HepG2 (cell line): ENCODE results near the gene ERF. TPM values are rescaled to one million over a fixed set of nuclear protein-coding genes. Genes with fewer than 3 reads are reported as not detected.

Source experiments
- BCL6 ChIP-seq: IDR thresholded peaks from 2 replicates; pipeline ENCODE4 v1.6.1; 2016; ENCODE audit warnings: missing genetic modification reagents, missing compliant biosample characterization
- HMG20A ChIP-seq: IDR thresholded peaks from 2 replicates; pipeline ENCODE4 v1.6.1; 2016; ENCODE audit warnings: borderline replicate concordance
- IKZF4 ChIP-seq: sonication (generic); formaldehyde crosslinking; IDR thresholded peaks from 2 replicates; pipeline ENCODE4 v1.5.1; 2020; ENCODE audit warnings: borderline replicate concordance, mild to moderate bottlenecking, low read depth, missing genetic modification reagents; ENCODE audit errors: not compliant biosample characterization
- KDM2A ChIP-seq: sonication (generic); formaldehyde crosslinking; IDR thresholded peaks from 2 replicates; pipeline ENCODE4 v1.4.0; 2020; ENCODE audit warnings: low read depth, missing genetic modification reagents, borderline replicate concordance
- NFKBIZ ChIP-seq: IDR thresholded peaks from 2 replicates; pipeline ENCODE4 v1.6.1; 2018; ENCODE audit warnings: missing genetic modification reagents, missing compliant biosample characterization
- NFYB ChIP-seq: sonication (generic); formaldehyde crosslinking; IDR thresholded peaks from 2 replicates; pipeline ENCODE4 v1.4.0; 2020; ENCODE audit warnings: missing genetic modification reagents
- polyA plus RNA-seq, 8 experiments: library from polyadenylated mRNA; depleted of rRNA in 3 of 8; stranded (reverse) in 7 of 8; unstranded in 1 of 8; fragments of >200 nt; fragmentation: Illumina TruSeq in 4 of 8; extraction: Trizol in 4 of 8; gene quantifications; 2 replicates each; pipeline versions ENCODE4 v1.2.1 to v1.2.3, GENCODE V29; 2011 to 2016; ENCODE audit warnings: low read depth in 4 of 8, missing spikeins in 1 of 8, mixed read lengths in 1 of 8; ENCODE audit not compliant: insufficient read depth in 1 of 8
- total RNA-seq, 5 experiments: library from RNA; depleted of rRNA; stranded (reverse); fragments of >200 nt; fragmentation: Illumina TruSeq; extraction: Trizol; gene quantifications; 2 replicates each; pipeline ENCODE4 v1.2.3, GENCODE V29; 2016; ENCODE audit warnings: low read depth in 1 of 5
- TF ChIP-seq, protein P1 (sequence below): IDR thresholded peaks from 2 replicates; pipeline ENCODE4 v1.6.1; 2016; ENCODE audit warnings: missing genetic modification reagents, missing compliant biosample characterization
- TF ChIP-seq, protein P2 (sequence below): sonication (generic); formaldehyde crosslinking; IDR thresholded peaks from 2 replicates; pipeline ENCODE4 v1.4.0; 2020; ENCODE audit warnings: missing genetic modification reagents
- TF ChIP-seq, protein P3 (sequence below): IDR thresholded peaks from 2 replicates; pipeline ENCODE4 v1.6.1; 2016; ENCODE audit warnings: missing compliant biosample characterization, missing genetic modification reagents, borderline replicate concordance
- TF ChIP-seq, protein P4 (sequence below): sonication (generic); formaldehyde crosslinking; IDR thresholded peaks from 2 replicates; pipeline ENCODE4 v1.4.0; 2020; ENCODE audit warnings: missing genetic modification reagents
- TF ChIP-seq, protein P5 (sequence below): sonication (generic); formaldehyde crosslinking; IDR thresholded peaks from 2 replicates; pipeline ENCODE4 v1.5.0; 2020; ENCODE audit warnings: missing genetic modification reagents
- TF ChIP-seq, protein P6 (sequence below): sonication (generic); formaldehyde crosslinking; IDR thresholded peaks from 2 replicates; pipeline ENCODE4 v1.9.0; 2022; ENCODE audit warnings: missing genetic modification reagents, mild to moderate bottlenecking, borderline replicate concordance
- TF ChIP-seq, protein P7 (sequence below): sonication (generic); formaldehyde crosslinking; IDR thresholded peaks from 2 replicates; pipeline ENCODE4 v1.8.1; 2023; ENCODE audit warnings: mild to moderate bottlenecking, missing genetic modification reagents
- TF ChIP-seq, protein P8 (sequence below): IDR thresholded peaks from 2 replicates; pipeline ENCODE4 v1.6.1; 2016; ENCODE audit warnings: low read depth, borderline replicate concordance

Gene ERF
- total and polyA plus RNA-seq, 2 of the 13 experiments (the other 11 are each of a cell fraction or from before 2014, with no cell fraction given): 67.1 to 69.9 TPM

DNA sequence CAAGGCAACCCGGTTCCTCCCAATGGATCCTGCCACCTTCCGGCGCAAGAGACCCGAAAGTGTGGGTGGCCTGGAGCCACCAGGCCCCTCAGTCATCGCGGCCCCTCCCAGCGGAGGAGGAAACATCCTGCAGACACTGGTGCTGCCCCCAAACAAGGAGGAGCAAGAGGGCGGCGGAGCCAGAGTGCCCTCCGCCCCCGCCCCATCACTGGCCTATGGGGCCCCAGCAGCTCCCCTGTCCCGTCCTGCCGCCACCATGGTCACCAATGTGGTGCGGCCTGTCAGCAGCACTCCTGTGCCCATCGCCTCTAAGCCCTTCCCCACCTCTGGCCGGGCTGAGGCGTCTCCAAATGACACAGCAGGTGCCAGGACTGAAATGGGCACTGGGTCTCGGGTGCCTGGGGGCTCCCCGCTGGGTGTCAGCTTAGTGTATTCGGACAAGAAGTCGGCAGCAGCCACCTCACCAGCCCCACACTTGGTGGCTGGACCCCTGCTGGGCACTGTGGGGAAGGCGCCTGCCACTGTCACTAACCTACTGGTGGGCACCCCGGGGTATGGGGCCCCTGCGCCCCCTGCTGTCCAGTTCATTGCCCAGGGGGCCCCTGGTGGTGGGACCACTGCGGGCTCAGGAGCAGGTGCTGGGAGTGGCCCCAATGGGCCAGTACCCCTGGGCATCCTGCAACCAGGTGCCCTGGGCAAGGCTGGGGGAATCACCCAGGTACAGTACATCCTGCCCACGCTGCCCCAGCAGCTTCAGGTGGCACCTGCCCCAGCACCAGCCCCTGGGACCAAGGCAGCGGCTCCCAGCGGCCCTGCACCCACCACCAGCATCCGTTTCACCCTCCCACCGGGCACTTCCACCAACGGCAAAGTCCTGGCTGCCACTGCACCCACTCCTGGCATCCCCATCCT, 35.9 kb upstream of the ERF start (continued):
- TF ChIP-seq, protein P1, sequence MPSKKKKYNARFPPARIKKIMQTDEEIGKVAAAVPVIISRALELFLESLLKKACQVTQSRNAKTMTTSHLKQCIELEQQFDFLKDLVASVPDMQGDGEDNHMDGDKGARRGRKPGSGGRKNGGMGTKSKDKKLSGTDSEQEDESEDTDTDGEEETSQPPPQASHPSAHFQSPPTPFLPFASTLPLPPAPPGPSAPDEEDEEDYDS (CRISPR knock-in tag): no peak
- TF ChIP-seq, protein P2, sequence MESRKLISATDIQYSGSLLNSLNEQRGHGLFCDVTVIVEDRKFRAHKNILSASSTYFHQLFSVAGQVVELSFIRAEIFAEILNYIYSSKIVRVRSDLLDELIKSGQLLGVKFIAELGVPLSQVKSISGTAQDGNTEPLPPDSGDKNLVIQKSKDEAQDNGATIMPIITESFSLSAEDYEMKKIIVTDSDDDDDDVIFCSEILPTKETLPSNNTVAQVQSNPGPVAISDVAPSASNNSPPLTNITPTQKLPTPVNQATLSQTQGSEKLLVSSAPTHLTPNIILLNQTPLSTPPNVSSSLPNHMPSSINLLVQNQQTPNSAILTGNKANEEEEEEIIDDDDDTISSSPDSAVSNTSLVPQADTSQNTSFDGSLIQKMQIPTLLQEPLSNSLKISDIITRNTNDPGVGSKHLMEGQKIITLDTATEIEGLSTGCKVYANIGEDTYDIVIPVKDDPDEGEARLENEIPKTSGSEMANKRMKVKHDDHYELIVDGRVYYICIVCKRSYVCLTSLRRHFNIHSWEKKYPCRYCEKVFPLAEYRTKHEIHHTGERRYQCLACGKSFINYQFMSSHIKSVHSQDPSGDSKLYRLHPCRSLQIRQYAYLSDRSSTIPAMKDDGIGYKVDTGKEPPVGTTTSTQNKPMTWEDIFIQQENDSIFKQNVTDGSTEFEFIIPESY (CRISPR knock-in tag): peak; percentile 57; the same call in 1 of the 2 replicates
- TF ChIP-seq NFYB (CRISPR knock-in tag) (no peak), NFKBIZ (CRISPR knock-in tag) (no peak), KDM2A (CRISPR knock-in tag) (peak; percentile 49; the same call in 1 of the 2 replicates), IKZF4 (no peak), BCL6 (CRISPR knock-in tag) (no peak), HMG20A (no peak)
- TF ChIP-seq, protein P3, sequence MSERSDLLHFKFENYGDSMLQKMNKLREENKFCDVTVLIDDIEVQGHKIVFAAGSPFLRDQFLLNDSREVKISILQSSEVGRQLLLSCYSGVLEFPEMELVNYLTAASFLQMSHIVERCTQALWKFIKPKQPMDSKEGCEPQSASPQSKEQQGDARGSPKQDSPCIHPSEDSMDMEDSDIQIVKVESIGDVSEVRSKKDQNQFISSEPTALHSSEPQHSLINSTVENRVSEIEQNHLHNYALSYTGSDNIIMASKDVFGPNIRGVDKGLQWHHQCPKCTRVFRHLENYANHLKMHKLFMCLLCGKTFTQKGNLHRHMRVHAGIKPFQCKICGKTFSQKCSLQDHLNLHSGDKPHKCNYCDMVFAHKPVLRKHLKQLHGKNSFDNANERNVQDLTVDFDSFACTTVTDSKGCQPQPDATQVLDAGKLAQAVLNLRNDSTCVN (CRISPR knock-in tag): no peak
- TF ChIP-seq, protein P4, sequence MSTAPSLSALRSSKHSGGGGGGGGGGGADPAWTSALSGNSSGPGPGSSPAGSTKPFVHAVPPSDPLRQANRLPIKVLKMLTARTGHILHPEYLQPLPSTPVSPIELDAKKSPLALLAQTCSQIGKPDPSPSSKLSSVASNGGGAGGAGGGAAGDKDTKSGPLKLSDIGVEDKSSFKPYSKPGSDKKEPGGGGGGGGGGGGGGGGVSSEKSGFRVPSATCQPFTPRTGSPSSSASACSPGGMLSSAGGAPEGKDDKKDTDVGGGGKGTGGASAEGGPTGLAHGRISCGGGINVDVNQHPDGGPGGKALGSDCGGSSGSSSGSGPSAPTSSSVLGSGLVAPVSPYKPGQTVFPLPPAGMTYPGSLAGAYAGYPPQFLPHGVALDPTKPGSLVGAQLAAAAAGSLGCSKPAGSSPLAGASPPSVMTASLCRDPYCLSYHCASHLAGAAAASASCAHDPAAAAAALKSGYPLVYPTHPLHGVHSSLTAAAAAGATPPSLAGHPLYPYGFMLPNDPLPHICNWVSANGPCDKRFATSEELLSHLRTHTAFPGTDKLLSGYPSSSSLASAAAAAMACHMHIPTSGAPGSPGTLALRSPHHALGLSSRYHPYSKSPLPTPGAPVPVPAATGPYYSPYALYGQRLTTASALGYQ (CRISPR knock-in tag): no peak
- TF ChIP-seq, protein P5, sequence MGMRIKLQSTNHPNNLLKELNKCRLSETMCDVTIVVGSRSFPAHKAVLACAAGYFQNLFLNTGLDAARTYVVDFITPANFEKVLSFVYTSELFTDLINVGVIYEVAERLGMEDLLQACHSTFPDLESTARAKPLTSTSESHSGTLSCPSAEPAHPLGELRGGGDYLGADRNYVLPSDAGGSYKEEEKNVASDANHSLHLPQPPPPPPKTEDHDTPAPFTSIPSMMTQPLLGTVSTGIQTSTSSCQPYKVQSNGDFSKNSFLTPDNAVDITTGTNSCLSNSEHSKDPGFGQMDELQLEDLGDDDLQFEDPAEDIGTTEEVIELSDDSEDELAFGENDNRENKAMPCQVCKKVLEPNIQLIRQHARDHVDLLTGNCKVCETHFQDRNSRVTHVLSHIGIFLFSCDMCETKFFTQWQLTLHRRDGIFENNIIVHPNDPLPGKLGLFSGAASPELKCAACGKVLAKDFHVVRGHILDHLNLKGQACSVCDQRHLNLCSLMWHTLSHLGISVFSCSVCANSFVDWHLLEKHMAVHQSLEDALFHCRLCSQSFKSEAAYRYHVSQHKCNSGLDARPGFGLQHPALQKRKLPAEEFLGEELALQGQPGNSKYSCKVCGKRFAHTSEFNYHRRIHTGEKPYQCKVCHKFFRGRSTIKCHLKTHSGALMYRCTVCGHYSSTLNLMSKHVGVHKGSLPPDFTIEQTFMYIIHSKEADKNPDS (CRISPR knock-in tag): no peak
- TF ChIP-seq, protein P6, sequence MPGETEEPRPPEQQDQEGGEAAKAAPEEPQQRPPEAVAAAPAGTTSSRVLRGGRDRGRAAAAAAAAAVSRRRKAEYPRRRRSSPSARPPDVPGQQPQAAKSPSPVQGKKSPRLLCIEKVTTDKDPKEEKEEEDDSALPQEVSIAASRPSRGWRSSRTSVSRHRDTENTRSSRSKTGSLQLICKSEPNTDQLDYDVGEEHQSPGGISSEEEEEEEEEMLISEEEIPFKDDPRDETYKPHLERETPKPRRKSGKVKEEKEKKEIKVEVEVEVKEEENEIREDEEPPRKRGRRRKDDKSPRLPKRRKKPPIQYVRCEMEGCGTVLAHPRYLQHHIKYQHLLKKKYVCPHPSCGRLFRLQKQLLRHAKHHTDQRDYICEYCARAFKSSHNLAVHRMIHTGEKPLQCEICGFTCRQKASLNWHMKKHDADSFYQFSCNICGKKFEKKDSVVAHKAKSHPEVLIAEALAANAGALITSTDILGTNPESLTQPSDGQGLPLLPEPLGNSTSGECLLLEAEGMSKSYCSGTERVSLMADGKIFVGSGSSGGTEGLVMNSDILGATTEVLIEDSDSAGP (CRISPR knock-in tag): peak; percentile 23; the same call in 1 of the 2 replicates
- TF ChIP-seq, protein P7, sequence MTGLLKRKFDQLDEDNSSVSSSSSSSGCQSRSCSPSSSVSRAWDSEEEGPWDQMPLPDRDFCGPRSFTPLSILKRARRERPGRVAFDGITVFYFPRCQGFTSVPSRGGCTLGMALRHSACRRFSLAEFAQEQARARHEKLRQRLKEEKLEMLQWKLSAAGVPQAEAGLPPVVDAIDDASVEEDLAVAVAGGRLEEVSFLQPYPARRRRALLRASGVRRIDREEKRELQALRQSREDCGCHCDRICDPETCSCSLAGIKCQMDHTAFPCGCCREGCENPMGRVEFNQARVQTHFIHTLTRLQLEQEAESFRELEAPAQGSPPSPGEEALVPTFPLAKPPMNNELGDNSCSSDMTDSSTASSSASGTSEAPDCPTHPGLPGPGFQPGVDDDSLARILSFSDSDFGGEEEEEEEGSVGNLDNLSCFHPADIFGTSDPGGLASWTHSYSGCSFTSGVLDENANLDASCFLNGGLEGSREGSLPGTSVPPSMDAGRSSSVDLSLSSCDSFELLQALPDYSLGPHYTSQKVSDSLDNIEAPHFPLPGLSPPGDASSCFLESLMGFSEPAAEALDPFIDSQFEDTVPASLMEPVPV: no peak
- TF ChIP-seq, protein P8, sequence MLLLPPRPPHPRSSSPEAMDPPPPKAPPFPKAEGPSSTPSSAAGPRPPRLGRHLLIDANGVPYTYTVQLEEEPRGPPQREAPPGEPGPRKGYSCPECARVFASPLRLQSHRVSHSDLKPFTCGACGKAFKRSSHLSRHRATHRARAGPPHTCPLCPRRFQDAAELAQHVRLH (CRISPR knock-in tag): no peak
